Retinal pigment epithelial cell (primary cell): Measurements from ENCODE around the gene SLC9A6.

Source experiments
- DNase-seq: peaks from one replicate; pipeline ENCODE4 v3.0.0-alpha.2; 2010; ENCODE audit warnings: low read depth
- H3K4me3 ChIP-seq: 2 replicates; pipeline ENCODE4 v1.5.1; 2011; ENCODE audit warnings: mild to moderate bottlenecking, low read length, control low read depth, moderate library complexity
- CTCF ChIP-seq: conservative IDR thresholded peaks from 2 replicates; pipeline ENCODE4 v1.5.1; 2011; ENCODE audit warnings: low read depth, low read length, control low read depth, inconsistent platforms

The SLC9A6 gene

GRCh38 chrX:135985973-135986310 is 707 bp downstream of the SLC9A6 start:
- DNase-seq: no peak
- TF ChIP-seq CTCF: no peak
- peak overlapping the region; percentile 72 for H3K4me3 ChIP-seq

- DNase-seq: no peak
- H3K4me3 ChIP-seq: no peak overlapping the region
- no peak for TF ChIP-seq CTCF
Observed at GRCh38 chrX:135988245-135988644, 3.0 kb downstream of the SLC9A6 start.

- H3K4me3 ChIP-seq: no peak overlapping the region
- TF ChIP-seq CTCF: no peak
- DNase-seq: no peak
Observed at GRCh38 chrX:136015016-136015415, 29.8 kb downstream of the SLC9A6 start.

- no peak overlapping the region for H3K4me3 ChIP-seq
- no peak for TF ChIP-seq CTCF
- no peak for DNase-seq
Observed at GRCh38 chrX:136016881-136017280, 31.6 kb downstream of the SLC9A6 start.

DNA sequence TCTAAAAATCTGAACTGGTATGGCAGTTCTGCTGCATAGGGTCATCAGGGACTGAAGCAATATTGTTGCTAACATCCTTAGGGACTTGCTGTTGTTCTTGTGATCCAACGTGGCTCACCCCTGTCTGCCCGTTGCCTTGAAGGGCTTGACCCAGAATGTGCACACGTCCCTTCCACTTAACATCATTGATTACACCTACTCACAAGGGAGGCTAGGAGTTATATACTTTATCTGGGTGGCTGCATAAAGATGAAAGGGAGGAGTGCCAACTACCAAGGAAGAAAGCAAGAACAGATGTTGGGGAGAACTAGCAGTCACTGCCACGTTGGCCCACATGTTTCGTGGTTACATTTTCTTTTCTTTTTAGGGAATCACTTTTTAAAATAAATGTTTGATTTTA is 34.0 kb downstream of the SLC9A6 start:
- no peak for DNase-seq
- no peak for TF ChIP-seq CTCF
- no peak overlapping the region for H3K4me3 ChIP-seq

GRCh38 chrX:136021160-136021559 is 35.9 kb downstream of the SLC9A6 start:
- no peak for TF ChIP-seq CTCF
- H3K4me3 ChIP-seq: no peak overlapping the region
- DNase-seq: no peak

GRCh38 chrX:136021903-136022302 is 36.7 kb downstream of the SLC9A6 start:
- DNase-seq: no peak
- TF ChIP-seq CTCF: no peak
- H3K4me3 ChIP-seq: no peak overlapping the region
